ENCODE data around the gene ATP2C2.
"Not testable (repeated sequence)": the region's sequence is repeated elsewhere in the genome, so short reads cannot be mapped to it uniquely, and the experiment has no call there.

Gene ATP2C2

GRCh38 chr16:84369105-84369504, 767 bp downstream of the ATP2C2 start:
- no peak for FAIRE-seq

- FAIRE-seq = no peak
These were observed 1.7 kb downstream of the ATP2C2 start for GRCh38 chr16:84369938-84370627.

GRCh38 chr16:84370723-84371552, 2.6 kb downstream of the ATP2C2 start:
- FAIRE-seq = no peak

GRCh38 chr16:84371553-84371865, 3.2 kb downstream of the ATP2C2 start:
- FAIRE-seq = no peak

- no peak for FAIRE-seq
These were observed 5.7 kb downstream of the ATP2C2 start for GRCh38 chr16:84373907-84374489.

- FAIRE-seq = no peak
These were observed 9.8 kb downstream of the ATP2C2 start for GRCh38 chr16:84378099-84378498.

GRCh38 chr16:84378567-84378966, 10.2 kb downstream of the ATP2C2 start:
- no peak for FAIRE-seq

GRCh38 chr16:84379008-84379708, 10.8 kb downstream of the ATP2C2 start:
- FAIRE-seq = no peak

- FAIRE-seq = no peak
These were observed 11.5 kb downstream of the ATP2C2 start for GRCh38 chr16:84379709-84380362.

- FAIRE-seq = no peak
These were observed 12.1 kb downstream of the ATP2C2 start for GRCh38 chr16:84380405-84380804.

- no peak for FAIRE-seq
These were observed 14.1 kb downstream of the ATP2C2 start for GRCh38 chr16:84382396-84382795.

- no peak for FAIRE-seq
These were observed 14.8 kb downstream of the ATP2C2 start for GRCh38 chr16:84383106-84383505.

- FAIRE-seq = no peak
These were observed 17.7 kb downstream of the ATP2C2 start for GRCh38 chr16:84386047-84386446.

GRCh38 chr16:84387021-84387420, 18.7 kb downstream of the ATP2C2 start:
- no peak for FAIRE-seq

- FAIRE-seq = no peak
These were observed 21.9 kb downstream of the ATP2C2 start for GRCh38 chr16:84390131-84390785.

GRCh38 chr16:84391151-84392030, 23.1 kb downstream of the ATP2C2 start:
- FAIRE-seq = no peak

GRCh38 chr16:84392031-84392360, 23.7 kb downstream of the ATP2C2 start:
- no peak for FAIRE-seq

GRCh38 chr16:84396082-84396481, 27.7 kb downstream of the ATP2C2 start:
- not testable (repeated sequence) for FAIRE-seq

- FAIRE-seq = no peak
These were observed 28.2 kb downstream of the ATP2C2 start for GRCh38 chr16:84396537-84397008.

GRCh38 chr16:84397090-84397489, 28.8 kb downstream of the ATP2C2 start:
- FAIRE-seq = no peak

GRCh38 chr16:84398701-84399100, 30.4 kb downstream of the ATP2C2 start:
- no peak for FAIRE-seq
